Endodermal cell (in vitro differentiated cells): ENCODE measurements around the gene ST6GAL1. TPM values are rescaled to one million over a fixed set of nuclear protein-coding genes. Genes with fewer than 3 reads are reported as not detected.

ENCODE experiments used
- DNase-seq: peaks from one replicate; pipeline ENCODE4 v3.0.0-alpha.2; 2017
- H3K27ac ChIP-seq: 2 replicates; pipeline ENCODE4 v1.5.1; 2013; ENCODE audit warnings: mild to moderate bottlenecking, low read depth, low read length, moderate library complexity
- H3K27me3 ChIP-seq: 2 replicates; pipeline ENCODE4 v1.6.1; 2013; ENCODE audit warnings: mild to moderate bottlenecking, low read length, moderate library complexity; ENCODE audit not compliant: insufficient read depth, control insufficient read depth, poor library complexity, severe bottlenecking
- H3K36me3 ChIP-seq: 2 replicates; pipeline ENCODE4 v1.7.0; 2013; ENCODE audit warnings: mild to moderate bottlenecking, low read length, moderate library complexity; ENCODE audit not compliant: control insufficient read depth, insufficient read depth
- H3K4me1 ChIP-seq: one replicate; pipeline ENCODE4 v1.7.0; 2013; ENCODE audit warnings: low read length; ENCODE audit not compliant: control insufficient read depth, insufficient read depth
- H3K4me3 ChIP-seq: 2 replicates; pipeline ENCODE4 v1.5.1; 2013; ENCODE audit warnings: mild to moderate bottlenecking, low read length, moderate library complexity
- H3K9ac ChIP-seq: 2 replicates; pipeline ENCODE4 v1.6.1; 2013; ENCODE audit warnings: mild to moderate bottlenecking, low read length, moderate library complexity; ENCODE audit not compliant: poor library complexity, severe bottlenecking; ENCODE audit errors: extremely low read depth
- H3K9me3 ChIP-seq: 2 replicates; pipeline ENCODE4 v1.6.1; 2013; ENCODE audit warnings: mild to moderate bottlenecking, low read length, moderate library complexity; ENCODE audit not compliant: control insufficient read depth
- H3K27ac Mint-ChIP-seq: 2 replicates; pipeline ENCODE4 v1.8.0; 2020; ENCODE audit warnings: mixed read lengths
- H3K27me3 Mint-ChIP-seq: 2 replicates; pipeline ENCODE4 v1.8.0; 2021; ENCODE audit warnings: mild to moderate bottlenecking, mixed read lengths; ENCODE audit not compliant: insufficient read depth
- H3K36me3 Mint-ChIP-seq: 2 replicates; pipeline ENCODE4 v1.8.0; 2020; ENCODE audit warnings: low read depth, mixed read lengths
- H3K4me1 Mint-ChIP-seq: 2 replicates; pipeline ENCODE4 v1.8.0; 2020; ENCODE audit warnings: mixed read lengths
- H3K4me3 Mint-ChIP-seq: 2 replicates; pipeline ENCODE4 v1.8.0; 2020; ENCODE audit warnings: mild to moderate bottlenecking, moderate library complexity, mixed read lengths
- H3K9me3 Mint-ChIP-seq: 2 replicates; pipeline ENCODE4 v1.8.0; 2020; ENCODE audit warnings: mild to moderate bottlenecking, mixed read lengths
- CTCF ChIP-seq: fragments of 200-600 bp; sonication (generic); conservative IDR thresholded peaks from 2 replicates; pipeline ENCODE4 v1.5.0; 2021; ENCODE audit warnings: antibody characterized with exemption, mild to moderate bottlenecking
- WGBS, 2 experiments: methylation state at CpG; one replicate each; pipeline versions ENCODE4 v1.1.5 to v1.1.7; 2013; ENCODE audit warnings: missing lambda C conversion rate in 2 of 2, mixed read lengths in 1 of 2; ENCODE audit not compliant: insufficient coverage in 1 of 2, insufficient read length in 1 of 2; 5-methylcytosine and 5-hydroxymethylcytosine counted together
- long read RNA-seq, 4 experiments: library from polyadenylated mRNA in 2 of 4; library from RNA in 1 of 4; library from capped mRNA in 1 of 4; stranded (forward) in 3 of 4; unstranded in 1 of 4; transcript quantifications; one replicate each; pipeline ENCODE4 v2.0.0, GENCODE V29; 2020 to 2021; ENCODE audit warnings: inconsistent platforms in 1 of 4
- polyA plus RNA-seq, 2 experiments: library from polyadenylated mRNA; stranded (reverse); fragments of 50-300 nt; gene quantifications; one replicate each; pipeline ENCODE4 v1.2.3, GENCODE V29; 2013
- total RNA-seq, 2 donors: library from RNA; stranded (reverse); fragmentation: NEBNext Ultra II Directional in 1 of 2; extraction: Animal tissue kit (Norgen Biotek cat#: 25700) in 1 of 2; gene quantifications; 2 replicates in 1 of 2; 3 replicates in 1 of 2; pipeline ENCODE4 v1.2.1, GENCODE V29; 2021

ST6GAL1 gene
- 10 to 100 TPM; 79.3 to 82.4 TPM for total RNA-seq
- 49.8 TPM for polyA plus RNA-seq (2013, experiment 1 of 2)
- 50.2 TPM for polyA plus RNA-seq (2013, experiment 2 of 2)
- long read RNA-seq, experiment 1, full-length matches to known transcripts = 8 of 29 reads
- long read RNA-seq, experiment 1, partial matches to known transcripts = 19 of 29 reads
- long read RNA-seq, experiment 1, other reads (novel, unspliced or antisense) = 2 of 29 reads
- long read RNA-seq, experiment 2, full-length matches to known transcripts = 64 of 108 reads
- long read RNA-seq, experiment 2, partial matches to known transcripts = 15 of 108 reads
- long read RNA-seq, experiment 2, other reads (novel, unspliced or antisense) = 29 of 108 reads
- long read RNA-seq, experiment 3, full-length matches to known transcripts = 85 of 154 reads
- long read RNA-seq, experiment 3, partial matches to known transcripts = 17 of 154 reads
- long read RNA-seq, experiment 3, other reads (novel, unspliced or antisense) = 52 of 154 reads
- long read RNA-seq, experiment 4, partial matches to known transcripts = 0 of 2 reads
- long read RNA-seq, experiment 4, other reads (novel, unspliced or antisense) = 2 of 2 reads

DNA sequence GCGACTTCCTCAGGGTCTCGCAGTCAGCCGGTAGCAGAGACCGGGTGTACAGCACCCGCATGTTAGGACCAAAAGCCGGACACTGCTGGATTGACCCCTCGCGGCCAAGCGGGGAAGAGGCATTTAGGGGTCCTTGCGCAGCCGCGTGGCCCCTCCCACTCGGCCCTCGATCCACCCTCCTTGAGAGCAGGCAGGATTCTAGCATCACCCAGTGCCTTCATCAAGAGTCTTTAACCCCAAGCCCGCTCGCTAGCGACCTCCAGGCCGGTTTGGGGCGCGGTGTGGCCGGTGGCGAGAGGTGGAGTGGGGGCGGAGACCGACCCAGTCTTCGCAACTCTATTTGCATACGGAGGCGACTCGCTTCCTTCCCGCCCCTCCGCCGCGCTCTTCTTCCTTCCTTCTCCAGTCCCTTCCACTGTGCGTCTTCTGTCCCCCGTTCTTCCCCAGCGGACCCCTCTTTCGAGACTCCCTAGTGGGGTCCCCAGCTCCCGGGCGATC, at the start of gene ST6GAL1:
Gene ST6GAL1 (plus strand): TSS at position 384 of the 498 bp plus-strand sequence. CDS start 112,178 bp downstream, outside the sequence.
- H3K9me3 ChIP-seq = no peaks in the 10 kb centered on the region
- H3K36me3 ChIP-seq = peaks cover 16% of the 10 kb centered on the region
- peak; percentile 95 for DNase-seq
- Mint-ChIP-seq H3K27ac (peak within 1 kb of the TSS; percentile 96), H3K27me3 (peaks cover 25% of the 10 kb centered on the region), H3K4me3 (peak within 1 kb of the TSS; percentile 91), H3K4me1 (peaks cover 22% of the 10 kb centered on the region), H3K36me3 (peaks cover 16% of the 10 kb centered on the region), H3K9me3 (peaks cover 2% of the 10 kb centered on the region)
- WGBS, 2 experiments = 2 to 15% methylated on average over 5 to 38 of the region's 38 CpGs
- peaks cover 4% of the 10 kb centered on the region for H3K4me1 ChIP-seq
- peak within 1 kb of the TSS; percentile 92 for H3K27ac ChIP-seq
- TF ChIP-seq CTCF = peak; percentile 58
- peak within 1 kb of the TSS; percentile 69 for H3K9ac ChIP-seq
- no peaks in the 10 kb centered on the region for H3K27me3 ChIP-seq
- H3K4me3 ChIP-seq = peak within 1 kb of the TSS; percentile 89

DNA sequence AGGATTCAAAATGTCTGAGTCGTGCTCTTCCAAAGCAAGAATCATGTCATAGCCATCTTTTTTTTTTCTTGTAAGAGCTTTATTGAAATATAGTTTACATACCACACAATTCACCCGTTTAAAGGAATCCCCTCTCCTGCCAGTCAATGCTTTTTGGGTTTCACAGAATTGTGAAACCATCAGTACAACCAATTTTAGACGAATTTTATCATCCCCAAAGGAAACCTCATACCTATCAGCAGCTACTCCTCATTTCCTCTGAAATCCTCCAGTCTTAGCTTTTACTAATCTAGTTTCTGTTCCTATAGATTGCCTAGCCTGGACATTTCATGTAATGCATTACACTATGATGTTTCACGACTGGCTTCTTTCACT, 48.2 kb upstream of the ST6GAL1 start:
- Mint-ChIP-seq H3K4me1 (peaks cover 16% of the 10 kb centered on the region), H3K9me3 (peaks cover 5% of the 10 kb centered on the region), H3K27me3 (no peaks in the 10 kb centered on the region), H3K27ac (no peak overlapping the region), H3K36me3 (no peaks in the 10 kb centered on the region), H3K4me3 (no peak overlapping the region)
- H3K27ac ChIP-seq = no peak overlapping the region
- H3K36me3 ChIP-seq = no peaks in the 10 kb centered on the region
- H3K9ac ChIP-seq = no peak overlapping the region
- H3K9me3 ChIP-seq = peaks cover 2% of the 10 kb centered on the region
- TF ChIP-seq CTCF = no peak
- H3K4me1 ChIP-seq = no peaks in the 10 kb centered on the region
- H3K27me3 ChIP-seq = no peaks in the 10 kb centered on the region
- 86 to 88% methylated on average over 2 to 4 of the region's 4 CpGs for WGBS, 2 experiments
- no peak overlapping the region for H3K4me3 ChIP-seq
- no peak for DNase-seq

DNA sequence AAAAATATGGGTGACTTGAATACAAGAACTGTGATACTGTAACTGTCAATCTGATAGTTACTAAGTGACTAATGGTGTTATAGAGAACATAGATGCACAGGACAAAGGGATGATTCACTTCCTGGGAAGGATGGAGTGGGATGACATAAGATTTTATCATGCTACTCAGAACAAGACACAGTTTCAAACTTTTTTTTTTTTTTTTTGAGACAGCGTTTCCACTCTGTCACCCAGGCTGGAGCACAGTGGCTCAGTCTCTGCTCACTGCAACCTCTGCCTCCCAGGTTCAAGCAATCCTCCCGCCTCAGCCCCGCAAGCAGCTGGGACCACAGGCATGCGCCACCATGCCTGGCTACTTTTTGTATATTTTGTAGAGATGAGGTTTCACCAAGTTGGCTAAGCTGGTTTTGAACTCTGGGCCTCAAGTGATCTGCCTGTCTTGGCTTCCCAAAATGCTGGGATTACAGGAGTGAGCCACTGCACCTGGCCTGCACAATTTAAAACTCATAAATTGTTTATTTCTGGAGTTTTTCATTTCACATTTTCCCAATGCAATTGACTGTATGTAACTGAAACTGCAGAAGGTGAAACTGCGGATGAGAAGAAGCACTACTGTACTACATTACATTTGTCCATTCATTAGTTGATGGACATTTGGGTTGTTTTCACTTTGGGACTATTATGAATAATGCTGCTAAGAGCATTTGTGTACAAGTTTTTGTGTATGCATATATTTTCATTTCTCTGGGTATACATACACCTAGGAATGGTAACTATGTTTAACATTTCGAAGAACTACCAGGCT, 47.2 kb upstream of the ST6GAL1 start:
- H3K9me3 Mint-ChIP-seq = peaks cover 2% of the 10 kb centered on the region
- H3K4me3 Mint-ChIP-seq = no peak overlapping the region
- WGBS, 2 experiments = 91 to 93% methylated on average over 3 to 6 of the region's 6 CpGs
- H3K4me1 Mint-ChIP-seq = peaks cover 21% of the 10 kb centered on the region
- Histone ChIP-seq H3K4me3 (no peak overlapping the region), H3K36me3 (no peaks in the 10 kb centered on the region), H3K9me3 (no peaks in the 10 kb centered on the region), H3K4me1 (no peaks in the 10 kb centered on the region), H3K9ac (no peak overlapping the region), H3K27ac (no peak overlapping the region), H3K27me3 (no peaks in the 10 kb centered on the region)
- H3K27me3 Mint-ChIP-seq = no peaks in the 10 kb centered on the region
- no peak overlapping the region for H3K27ac Mint-ChIP-seq
- TF ChIP-seq CTCF = no peak
- no peaks in the 10 kb centered on the region for H3K36me3 Mint-ChIP-seq
- no peak for DNase-seq
